GM15510 (cell line): ENCODE measurements around the gene ATP8B4.

Experiments
- POLR2A ChIP-seq: IDR thresholded peaks from 3 replicates; pipeline ENCODE4 v1.6.1; 2011; ENCODE audit warnings: borderline replicate concordance; ENCODE audit not compliant: insufficient read length; ENCODE audit errors: extremely low read depth

Gene ATP8B4

GRCh38 chr15:49895347-49896223, 223.4 kb downstream of the ATP8B4 start:
- no peak for TF ChIP-seq POLR2A

GRCh38 chr15:49890689-49891088, 228.3 kb downstream of the ATP8B4 start:
- TF ChIP-seq POLR2A: no peak

GRCh38 chr15:49889536-49889935, 229.5 kb downstream of the ATP8B4 start:
- no peak for TF ChIP-seq POLR2A

DNA sequence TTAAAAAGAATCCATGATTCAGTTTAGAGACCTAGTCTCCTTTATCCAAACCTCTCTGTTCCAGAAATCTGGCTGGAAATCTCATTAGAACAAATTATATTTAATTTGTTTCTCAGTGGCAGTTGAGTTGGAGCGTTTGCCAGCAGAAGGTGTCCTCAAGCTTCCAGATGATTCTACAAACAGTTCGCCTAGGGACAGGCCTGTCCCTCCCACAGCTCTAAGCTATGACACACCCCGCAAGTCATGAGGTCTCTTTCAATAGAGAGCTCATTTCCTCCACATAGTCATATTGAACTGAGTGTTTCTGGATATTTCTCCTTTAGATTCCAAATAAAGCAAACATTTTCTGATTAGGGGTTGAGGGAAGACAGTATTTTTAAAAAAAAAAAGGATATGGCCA, 230.3 kb downstream of the ATP8B4 start:
- no peak for TF ChIP-seq POLR2A

GRCh38 chr15:49888323-49888693, 230.7 kb downstream of the ATP8B4 start:
- no peak for TF ChIP-seq POLR2A

- no peak for TF ChIP-seq POLR2A
Observed at GRCh38 chr15:49887659-49888322, 231.2 kb downstream of the ATP8B4 start.

GRCh38 chr15:49883121-49883520, 235.9 kb downstream of the ATP8B4 start:
- TF ChIP-seq POLR2A: no peak

DNA sequence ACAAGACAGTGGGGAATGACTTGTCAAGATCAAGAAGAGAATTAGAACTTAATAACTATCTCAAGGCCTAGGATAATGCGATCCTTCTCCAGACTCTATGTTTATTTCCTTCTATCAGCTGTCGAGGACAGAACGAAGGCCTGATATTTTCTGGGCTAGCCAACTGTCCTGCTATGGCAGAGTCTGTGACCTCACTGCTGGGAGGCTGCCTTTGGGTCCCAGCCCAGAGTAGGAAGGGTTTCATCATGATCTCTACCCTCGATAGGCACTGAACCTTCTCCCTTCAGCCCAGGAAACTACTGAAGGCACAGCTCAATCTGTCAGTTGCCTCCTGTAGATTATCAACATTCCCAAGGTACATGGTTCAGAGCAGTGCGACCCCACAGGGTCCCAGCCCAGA, 237.2 kb downstream of the ATP8B4 start:
- TF ChIP-seq POLR2A: no peak

GRCh38 chr15:49881433-49881832, 237.6 kb downstream of the ATP8B4 start:
- TF ChIP-seq POLR2A: no peak

GRCh38 chr15:49877873-49878521, 241.0 kb downstream of the ATP8B4 start:
- TF ChIP-seq POLR2A: no peak

GRCh38 chr15:49877117-49877872, 241.7 kb downstream of the ATP8B4 start:
- no peak for TF ChIP-seq POLR2A

DNA sequence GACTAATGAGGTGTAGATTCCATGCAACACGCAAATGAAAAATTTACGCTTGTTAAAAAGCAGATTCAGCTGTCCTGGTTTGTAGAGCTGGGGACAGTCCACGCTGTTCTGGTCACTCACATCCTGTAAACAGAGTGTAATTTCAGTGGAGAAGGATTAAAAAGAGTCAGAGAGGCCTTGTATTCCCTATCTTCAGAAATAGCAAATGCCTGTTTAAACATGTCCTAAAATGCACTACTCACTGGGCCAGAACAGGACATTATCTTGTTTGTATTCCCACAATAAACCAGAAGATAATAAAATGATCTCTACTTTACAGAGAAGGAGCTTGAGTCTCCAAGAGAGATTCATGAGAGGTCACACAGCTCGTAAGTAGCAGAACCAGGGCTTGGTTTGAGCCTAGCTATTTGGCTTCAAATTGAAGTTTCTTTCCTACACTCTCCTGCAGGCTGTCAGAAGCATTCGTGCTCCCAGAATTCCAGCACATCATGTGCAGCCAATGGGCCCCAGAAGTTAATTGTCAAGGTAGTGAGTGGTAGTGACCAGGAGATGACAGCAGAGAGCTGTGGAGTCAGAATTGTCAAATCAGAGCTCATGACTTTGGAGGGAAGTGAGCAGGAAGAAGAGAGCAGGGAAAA, 242.5 kb downstream of the ATP8B4 start:
- no peak for TF ChIP-seq POLR2A

GRCh38 chr15:49875392-49875791, 243.6 kb downstream of the ATP8B4 start:
- TF ChIP-seq POLR2A: no peak

GRCh38 chr15:49870472-49870871, 248.6 kb downstream of the ATP8B4 start:
- TF ChIP-seq POLR2A: no peak
